ENCODE results near the gene FGB.

The FGB gene

DNA sequence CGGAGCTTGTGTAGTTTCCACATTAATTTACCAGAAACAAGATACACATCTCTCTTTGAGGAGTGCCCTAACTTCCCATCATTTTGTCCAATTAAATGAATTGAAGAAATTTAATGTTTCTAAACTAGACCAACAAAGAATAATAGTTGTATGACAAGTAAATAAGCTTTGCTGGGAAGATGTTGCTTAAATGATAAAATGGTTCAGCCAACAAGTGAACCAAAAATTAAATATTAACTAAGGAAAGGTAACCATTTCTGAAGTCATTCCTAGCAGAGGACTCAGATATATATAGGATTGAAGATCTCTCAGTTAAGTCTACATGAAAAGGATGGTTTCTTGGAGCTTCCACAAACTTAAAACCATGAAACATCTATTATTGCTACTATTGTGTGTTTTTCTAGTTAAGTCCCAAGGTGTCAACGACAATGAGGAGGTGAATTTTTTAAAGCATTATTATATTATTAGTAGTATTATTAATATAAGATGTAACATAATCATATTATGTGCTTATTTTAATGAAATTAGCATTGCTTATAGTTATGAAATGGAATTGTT, at the start of gene FGB:
Gene FGB, plus strand, starts transcription at position 315 of the 558 bp plus-strand sequence. Its CDS starts 8 bp downstream, at position 323.
- no peak for DNase-seq

- DNase-seq: no peak
Measured at GRCh38 chr4:154516318-154517029, 46.3 kb upstream of the FGB start.

GRCh38 chr4:154517591-154517990, 45.2 kb upstream of the FGB start:
- no peak for DNase-seq

GRCh38 chr4:154519214-154519613, 43.6 kb upstream of the FGB start:
- no peak for DNase-seq

- DNase-seq: no peak
Measured at GRCh38 chr4:154521607-154522006, 41.2 kb upstream of the FGB start.

- no peak for DNase-seq
Measured at GRCh38 chr4:154526151-154526550, 36.7 kb upstream of the FGB start.

DNA sequence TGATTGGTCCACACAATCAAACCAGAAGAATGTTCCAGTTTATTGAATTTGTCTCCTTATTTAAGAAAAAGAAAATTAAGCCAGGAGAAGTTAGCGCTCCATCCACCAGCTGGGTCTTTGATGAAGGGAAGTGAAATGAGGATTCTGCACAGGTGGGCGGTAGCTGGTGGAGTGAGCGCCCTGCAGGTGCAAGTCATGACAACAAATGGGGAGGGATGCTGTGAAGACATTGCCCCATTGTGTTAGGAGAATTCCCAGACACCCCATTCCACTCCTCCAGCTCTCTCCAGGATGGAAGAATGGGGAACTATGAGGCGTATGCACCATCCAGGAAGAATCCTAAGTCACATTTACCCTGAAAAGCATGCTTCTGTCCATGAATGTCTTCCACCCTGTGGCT, 35.5 kb upstream of the FGB start:
- DNase-seq: no peak

DNA sequence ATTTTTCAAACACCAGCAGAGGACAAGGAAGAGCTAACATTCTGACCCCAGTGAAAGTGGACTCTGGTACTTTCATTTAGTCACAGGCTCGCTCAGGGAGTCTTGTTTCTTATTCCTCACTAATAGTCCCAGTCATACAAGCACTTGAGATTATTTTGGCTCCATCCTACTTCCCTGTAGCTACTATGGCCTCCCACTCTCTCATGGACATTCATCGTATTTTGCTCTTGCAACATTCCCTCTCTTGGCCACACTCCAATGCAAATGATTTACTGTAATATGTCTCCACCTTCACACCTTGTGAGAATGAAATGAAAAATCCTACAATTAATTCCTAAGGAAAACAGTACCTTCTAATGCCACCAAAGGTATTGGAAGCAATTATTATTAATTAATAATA, 33.9 kb upstream of the FGB start:
- no peak for DNase-seq

- DNase-seq: no peak
Measured at GRCh38 chr4:154529728-154530519, 32.9 kb upstream of the FGB start.

DNA sequence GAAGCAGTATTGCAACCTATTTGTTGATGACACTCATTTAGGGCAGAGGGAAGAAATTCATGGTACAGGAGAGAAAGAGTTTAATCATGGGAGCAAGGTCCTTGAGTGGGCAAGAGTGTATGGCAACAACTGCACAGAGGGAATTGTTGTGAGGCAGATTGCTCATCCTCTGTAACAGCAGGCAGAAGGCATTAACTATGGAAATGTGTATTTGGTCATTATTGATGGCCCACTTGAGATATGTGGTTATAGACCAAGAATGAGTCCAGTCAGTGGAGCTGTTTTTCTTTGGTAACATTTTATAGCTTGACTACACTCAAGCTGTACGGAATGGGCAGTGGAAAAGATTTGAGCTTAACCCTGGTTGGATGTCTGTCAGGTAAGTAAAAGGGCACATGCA, 28.5 kb upstream of the FGB start:
- DNase-seq: no peak

DNA sequence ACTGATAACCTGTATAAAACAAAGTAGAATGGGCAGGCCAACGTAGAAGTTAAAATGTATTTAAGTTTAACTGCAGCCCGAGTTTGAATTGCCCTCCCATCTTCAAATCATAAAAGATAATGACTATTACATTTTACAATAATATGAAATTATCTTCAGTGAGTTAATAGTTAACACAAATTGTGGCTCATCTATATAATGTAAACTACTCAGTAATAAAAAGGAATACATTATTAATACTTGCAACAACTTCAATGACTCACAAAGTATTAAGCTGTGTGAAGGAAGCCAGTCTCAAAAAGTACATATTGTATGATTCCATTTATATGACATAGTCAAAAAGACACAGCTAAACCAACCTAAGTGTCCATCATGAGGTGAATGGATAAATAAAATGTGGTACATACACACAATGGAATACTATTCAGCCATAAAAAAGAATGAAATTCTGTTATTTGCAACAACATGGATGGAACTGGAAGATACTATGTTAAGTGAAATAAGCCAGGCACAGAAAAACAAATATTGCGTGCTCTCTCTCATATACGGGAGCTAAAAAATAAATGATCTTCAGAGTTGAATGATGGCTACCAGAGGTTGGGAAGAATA, 20.4 kb upstream of the FGB start:
- DNase-seq: no peak

DNA sequence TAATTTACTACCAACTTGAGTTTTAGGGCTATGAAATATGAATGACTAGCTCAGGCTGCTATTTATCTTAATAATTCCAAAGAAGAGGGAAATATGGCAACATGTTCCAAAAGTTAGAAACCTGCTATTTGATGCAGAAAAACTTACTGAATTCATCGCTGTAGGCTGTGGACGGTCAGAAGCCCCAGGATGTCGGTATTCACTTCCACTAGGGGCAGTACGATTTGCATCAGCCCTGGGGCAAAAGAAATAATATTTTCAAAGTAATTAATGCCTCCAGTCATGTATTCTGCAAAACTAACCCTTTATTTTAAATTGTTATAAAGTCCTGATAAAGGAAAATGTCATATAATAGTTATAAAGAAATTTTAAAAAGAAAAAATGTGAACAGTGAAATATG, 17.1 kb upstream of the FGB start:
- no peak for DNase-seq

DNA sequence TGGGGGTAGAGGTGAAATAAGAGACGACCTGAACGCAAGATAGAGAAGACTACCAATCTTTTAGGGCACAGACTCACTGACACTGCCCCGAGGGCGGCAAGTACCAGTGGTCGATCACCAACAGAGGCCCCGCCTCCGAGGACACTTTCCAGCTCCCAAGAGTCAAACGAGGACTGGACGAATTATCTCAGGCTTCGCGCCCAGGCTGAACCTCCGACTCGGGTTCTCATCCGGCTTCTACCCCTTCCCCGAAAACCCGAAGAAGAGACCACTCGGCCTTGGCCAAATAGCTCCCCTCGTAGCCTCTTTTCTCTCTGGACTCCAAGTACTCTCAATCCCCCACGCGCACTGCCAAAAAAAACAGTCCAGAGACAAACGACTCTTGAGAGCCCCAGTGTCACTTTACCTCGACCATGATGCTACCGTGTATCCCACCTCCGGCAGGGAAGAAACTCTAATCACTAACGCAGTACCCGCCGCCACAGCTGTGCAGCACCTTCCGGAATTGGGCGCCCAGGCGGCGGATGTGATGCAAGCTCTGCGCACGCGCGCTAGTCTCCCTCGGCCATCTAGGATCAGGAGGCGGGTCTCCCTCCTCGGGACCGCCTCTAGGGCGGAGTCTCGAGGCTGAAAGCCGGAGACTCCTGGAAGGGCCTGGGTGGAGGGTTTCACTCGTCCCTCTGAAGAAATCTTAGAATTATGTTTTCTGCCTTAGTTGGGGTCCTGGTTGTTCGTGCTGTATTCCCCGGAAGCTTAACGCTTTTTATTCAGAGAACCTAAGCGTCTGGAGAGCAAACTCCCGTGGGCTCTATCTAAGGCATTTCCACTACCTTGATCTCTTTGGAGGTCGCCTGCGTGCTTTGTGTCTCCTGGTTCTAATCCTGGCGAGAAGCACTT, 12.7 kb upstream of the FGB start, which contains the start of gene PLRG1:
Gene PLRG1, minus strand, starts transcription at position 507 of the 897 bp plus-strand sequence. Its CDS starts 92 bp downstream, at position 415.
- DNase-seq: peak; percentile 96

- peak; percentile 76 to 80 for DNase-seq
Measured at GRCh38 chr4:154551872-154552686, 10.7 kb upstream of the FGB start.

DNA sequence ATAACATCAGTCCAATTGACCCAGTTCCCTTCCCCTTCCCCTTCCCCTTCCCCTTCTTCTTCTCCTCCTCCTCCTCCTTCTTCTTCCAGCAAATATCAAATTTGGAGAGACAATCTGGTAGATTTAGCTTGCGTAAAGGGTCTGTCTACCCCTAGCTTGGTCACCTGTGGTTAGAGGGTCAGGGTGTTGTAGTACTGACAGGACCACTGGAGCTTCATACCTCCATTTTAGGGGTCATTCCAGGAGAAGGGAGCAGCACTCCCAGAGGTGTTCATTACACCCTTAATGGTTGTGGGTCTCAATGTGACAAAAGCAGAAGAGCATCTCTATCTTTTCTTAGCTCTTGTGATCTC, 3.7 kb upstream of the FGB start:
- DNase-seq: no peak

- DNase-seq: peak in 1 of 2 donors; percentile 21
Measured at GRCh38 chr4:154559494-154560418, 3.1 kb upstream of the FGB start.

DNA sequence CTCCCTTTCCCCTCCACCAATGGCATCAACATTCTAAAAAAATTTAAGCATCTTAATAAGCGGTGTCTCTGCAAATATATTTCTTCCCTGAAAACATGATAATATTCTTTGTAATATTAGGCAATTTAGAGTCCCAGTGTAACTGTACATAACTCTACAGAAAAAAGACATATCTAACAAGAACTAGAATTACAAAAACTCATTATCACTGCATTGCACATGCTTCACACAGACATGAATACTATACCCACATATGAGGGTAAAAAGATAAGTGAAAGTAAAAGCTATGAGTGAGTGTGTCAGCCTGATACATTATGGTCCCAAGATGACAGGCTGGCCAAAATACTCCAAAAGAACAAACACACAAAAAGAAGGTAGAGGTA, 2.4 kb upstream of the FGB start:
- DNase-seq: no peak

DNA sequence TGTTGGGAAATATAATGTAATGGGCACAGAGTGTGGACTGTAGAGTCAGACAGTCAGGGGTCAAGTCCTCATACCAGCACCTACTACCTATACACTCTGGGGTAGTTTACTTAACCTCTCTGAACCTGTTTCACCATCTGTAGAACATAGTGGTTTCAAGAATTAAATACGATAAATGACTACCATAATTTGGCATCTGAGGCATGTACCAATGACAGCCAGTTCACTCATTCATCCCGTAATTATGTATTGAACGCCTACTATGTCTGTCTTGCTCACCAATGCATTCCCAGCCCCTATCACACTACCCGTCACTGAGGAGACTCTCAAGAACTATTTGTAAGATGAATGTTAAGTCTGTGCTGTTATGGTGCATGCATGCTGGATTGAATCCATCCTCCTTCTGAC, 2.0 kb upstream of the FGB start:
- DNase-seq: no peak

DNA sequence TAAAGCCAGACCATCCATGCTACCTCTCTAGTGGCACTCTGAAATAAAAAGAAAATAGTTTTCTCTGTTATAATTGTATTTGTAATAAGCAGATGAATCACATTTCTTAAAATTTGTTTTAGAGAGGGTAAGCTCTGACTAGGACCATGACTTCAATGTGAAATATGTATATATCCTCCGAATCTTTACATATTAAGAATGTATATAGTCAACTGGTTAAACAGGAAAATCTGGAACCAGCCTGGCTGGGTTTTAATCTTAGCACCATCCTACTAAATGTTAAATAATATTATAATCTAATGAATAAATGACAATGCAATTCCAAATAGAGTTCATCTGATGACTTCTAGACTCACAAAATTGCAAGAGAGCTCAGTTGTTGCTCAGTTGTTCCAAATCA, 1.5 kb downstream of the FGB start:
- DNase-seq: no peak

GRCh38 chr4:154565704-154566103, 2.9 kb downstream of the FGB start:
- no peak for DNase-seq
